GM20431 (cell line): ENCODE results near the gene FER.
"Not testable (repeated sequence)": the region's sequence is repeated elsewhere in the genome, so short reads cannot be mapped to it uniquely, and the experiment has no call there.

Experiments
- in situ Hi-C: fragments of 300-500 bp; cut with MseI, MboI; formaldehyde crosslinking; loops from one replicate; pipeline ENCODE4 v1.15.0; 2020; ENCODE audit warnings: low sequenced_read_pairs; ENCODE audit not compliant: unreplicated experiment

Gene FER

DNA sequence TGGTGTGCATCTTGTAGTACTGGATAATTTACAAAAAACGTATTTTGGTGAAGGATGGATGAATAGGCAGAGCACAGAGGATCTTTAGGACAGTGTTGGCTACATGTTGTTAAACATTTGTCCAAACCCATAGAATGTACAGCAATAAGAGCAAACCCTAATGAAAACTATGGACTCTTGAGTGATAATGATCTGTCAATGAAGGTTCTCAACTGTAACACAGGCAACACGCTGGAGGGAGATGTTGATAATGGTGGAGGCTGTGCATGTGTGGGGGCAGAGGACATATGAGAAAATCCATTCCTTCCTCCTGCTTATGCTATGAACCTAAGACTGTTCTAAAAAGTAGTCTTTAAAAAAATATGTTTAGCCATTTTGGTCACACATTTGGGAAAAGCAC lies 194.0 kb downstream of the FER start:
- in situ Hi-C loops, result no loop called here

DNA sequence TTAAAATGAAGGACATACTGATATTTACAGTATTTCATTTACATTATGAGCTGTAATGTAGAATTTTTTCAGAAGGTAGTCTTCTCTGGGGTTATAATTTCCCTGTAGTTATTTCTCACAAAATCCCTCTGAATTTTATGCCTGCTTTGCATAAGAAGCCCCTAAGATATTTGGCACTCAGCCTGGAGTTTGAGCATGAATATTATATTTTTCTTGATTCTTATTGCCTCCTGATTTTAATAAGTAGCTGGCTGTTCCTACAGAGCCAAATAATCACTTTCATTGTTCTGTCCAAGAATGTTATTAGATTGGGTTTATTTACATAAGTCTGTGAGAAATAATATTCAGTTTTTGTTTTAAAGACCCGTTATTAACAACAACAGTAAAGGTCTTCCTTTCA lies 195.0 kb downstream of the FER start:
- in situ Hi-C loops, result no loop called here

- in situ Hi-C loops, result no loop called here
Observed at GRCh38 chr5:108945094-108945493, 197.4 kb downstream of the FER start.

- in situ Hi-C loops, result no loop called here
Observed at GRCh38 chr5:108946008-108946407, 198.3 kb downstream of the FER start.

DNA sequence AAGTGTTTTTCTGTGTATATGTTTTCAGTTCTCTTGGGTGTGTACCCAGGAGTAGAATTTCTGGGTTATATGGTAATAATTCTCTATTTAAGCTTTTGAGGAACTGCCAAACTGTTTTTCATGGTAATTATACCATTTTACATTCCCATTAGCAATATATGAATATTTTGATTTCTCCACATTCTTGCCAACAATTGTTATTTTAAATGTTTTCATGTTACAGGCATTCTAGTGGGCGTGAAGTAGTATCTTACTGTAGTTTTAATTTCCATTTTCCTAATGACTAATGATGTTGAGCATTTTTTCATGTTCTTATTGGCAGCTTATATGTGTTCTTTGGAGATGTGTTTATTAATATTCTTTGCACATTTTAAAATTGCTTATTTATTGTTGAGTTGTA lies 199.5 kb downstream of the FER start:
- in situ Hi-C loops, result no loop called here

GRCh38 chr5:108950276-108950675 lies 202.6 kb downstream of the FER start:
- in situ Hi-C loops, result no loop called here

DNA sequence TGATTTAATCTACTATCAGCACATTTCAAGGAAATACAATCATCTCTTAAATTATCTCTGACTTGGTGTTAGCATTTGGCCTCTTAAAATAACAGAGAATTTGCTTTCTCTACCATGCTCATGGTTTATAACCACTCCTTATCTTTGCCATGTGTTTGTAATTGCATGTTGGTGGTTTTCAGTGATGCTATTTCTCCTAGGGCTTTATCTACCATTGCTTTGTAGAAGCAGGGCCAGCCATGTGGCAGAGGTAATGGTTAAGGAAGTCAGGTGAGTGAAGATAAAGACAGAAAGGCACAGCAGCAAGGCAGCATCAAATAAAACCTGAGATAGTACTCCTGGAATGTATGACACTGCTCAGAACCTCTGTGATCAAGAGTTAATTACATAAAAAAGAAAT lies 206.2 kb downstream of the FER start:
- in situ Hi-C loops, result no loop called here

GRCh38 chr5:108957333-108957732 lies 209.6 kb downstream of the FER start:
- in situ Hi-C loops, result no loop called here

DNA sequence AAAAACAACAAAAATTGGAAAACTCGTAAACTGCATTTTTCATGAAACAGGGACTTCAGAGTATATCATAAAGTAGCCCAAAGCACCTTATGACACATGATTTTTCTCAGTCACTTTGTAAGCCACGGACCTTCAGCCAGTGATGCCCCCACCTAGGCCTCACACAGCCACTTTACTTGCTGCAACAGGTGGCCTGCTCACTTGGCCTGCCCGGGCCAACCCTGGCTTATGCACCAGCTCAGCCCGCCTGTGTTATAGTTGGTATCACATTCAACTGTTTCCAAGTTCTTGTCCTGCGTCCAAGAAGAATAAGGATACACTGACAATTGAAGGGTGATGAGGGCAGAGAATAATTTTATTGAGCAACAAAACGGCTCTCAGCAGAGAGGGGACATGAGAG lies 219.2 kb downstream of the FER start:
- in situ Hi-C loops, result no loop called here

- in situ Hi-C loops, result no loop called here
Observed at GRCh38 chr5:108974594-108974993, 226.9 kb downstream of the FER start.

DNA sequence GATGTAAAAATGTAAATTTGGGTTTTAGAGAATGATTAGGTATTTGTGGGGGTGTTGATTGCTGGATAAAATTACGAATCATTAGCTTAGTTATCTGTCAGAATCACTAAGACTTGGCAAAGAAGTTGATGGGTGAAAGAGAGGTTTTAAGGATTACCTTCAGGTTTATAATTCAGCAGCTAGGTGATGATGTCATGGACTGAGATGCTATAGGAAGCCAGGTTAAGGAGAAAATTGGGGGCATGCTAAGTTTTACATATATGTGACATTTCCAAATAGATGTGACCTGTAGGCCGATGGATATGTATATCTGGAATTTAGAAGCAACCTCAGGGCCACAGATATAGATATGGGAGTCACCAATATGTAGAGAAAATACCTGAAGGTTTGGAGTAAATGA lies 228.0 kb downstream of the FER start:
- in situ Hi-C loops, result no loop called here

GRCh38 chr5:108983461-108984092 lies 235.9 kb downstream of the FER start:
- in situ Hi-C loops, result no loop called here

DNA sequence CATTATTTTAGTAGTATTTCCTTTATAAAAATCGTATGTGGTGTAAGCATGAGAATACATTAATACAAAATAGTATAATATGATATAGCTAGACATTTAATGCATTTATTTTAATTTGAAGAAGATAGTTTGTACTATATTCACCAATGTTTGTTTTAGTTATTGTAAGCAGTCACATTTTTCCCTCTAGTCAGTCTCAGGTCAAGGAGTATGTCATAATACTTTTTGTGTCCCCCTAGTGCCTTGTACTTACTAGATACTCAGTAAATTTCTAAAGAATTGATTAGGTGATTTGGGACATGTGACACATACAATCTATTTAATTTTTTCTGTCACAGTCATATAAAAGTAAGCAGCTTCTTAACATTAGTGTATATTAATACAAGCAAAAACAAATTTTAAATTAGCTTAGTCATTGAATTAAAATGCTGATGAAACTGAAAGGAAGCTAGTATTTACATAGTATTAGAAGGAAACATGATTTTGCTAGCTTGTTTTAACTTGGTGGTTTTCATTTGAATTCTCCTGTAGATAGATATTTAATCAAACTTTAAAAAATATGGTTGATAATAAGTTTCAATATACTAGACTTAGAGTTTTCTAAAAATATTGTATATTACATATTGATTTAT lies 242.2 kb downstream of the FER start:
- in situ Hi-C loops, result no loop called here

DNA sequence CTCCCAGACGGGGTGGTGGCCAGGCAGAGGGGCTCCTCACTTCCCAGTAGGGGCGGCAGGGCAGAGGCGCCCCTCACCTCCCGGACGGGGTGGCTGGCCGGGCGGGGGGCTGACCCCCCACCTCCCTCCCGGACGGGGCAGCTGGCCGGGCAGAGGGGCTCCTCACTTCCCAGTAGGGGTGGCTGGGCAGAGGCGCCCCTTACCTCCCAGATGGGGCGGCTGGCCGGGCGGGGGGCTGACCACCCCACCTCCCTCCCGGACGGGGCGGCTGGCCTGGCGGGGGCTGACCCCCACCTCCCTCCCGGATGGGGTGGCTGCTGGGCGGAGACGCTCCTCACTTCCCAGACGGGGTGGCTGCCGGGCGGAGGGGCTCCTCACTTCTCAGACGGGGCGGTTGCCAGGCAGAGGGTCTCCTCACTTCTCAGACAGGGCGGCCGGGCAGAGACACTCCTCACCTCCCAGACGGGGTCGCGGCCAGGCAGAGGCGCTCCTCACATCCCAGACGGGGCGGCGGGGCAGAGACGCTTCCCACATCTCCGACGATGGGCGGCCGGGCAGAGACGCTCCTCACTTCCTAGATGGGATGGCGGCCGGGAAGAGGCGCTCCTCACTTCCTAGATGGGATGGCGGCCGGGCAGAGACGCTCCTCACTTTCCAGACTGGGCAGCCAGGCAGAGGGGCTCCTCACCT lies 244.8 kb downstream of the FER start:
- in situ Hi-C loops, result not testable (repeated sequence)

DNA sequence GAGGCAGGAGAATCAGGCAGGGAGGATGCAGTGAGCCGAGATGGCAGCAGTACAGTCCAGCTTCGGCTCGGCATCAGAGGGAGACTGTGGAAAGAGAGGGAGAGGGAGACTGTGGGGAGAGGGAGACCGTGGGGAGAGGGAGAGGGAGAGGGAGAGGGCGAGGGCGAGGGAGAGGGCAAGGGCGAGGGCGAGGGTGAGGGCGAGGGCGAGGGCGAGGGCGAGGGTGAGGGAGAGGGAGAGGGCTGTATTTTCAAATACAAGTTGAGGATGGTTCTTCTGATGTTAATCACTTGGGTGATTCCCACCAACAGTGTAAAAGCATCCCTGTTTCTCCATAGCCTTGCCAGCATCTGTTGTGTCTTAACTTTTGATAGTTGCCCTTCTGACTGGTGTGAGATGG lies 245.7 kb downstream of the FER start:
- in situ Hi-C loops, result not testable (repeated sequence)

DNA sequence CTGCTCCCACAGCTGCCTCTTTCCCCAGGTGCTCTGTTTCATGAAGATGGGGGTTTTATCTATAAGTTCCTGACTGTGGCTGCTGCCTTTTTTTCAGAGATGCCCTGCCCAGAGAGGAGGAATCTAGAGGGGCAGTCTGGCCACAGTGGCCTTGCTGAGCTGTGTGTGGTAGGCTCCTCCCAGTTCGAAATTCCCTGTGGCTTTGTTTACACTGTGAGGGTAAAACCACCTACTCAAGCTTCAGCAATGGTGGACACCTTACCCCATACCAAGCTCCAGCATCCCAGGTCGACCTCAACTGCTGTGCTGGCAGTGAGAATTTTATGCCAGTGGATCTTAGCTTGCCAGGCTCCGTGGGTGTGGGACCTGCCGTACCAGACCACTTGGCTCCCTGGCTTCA lies 250.0 kb downstream of the FER start:
- in situ Hi-C loops, result no loop called here

DNA sequence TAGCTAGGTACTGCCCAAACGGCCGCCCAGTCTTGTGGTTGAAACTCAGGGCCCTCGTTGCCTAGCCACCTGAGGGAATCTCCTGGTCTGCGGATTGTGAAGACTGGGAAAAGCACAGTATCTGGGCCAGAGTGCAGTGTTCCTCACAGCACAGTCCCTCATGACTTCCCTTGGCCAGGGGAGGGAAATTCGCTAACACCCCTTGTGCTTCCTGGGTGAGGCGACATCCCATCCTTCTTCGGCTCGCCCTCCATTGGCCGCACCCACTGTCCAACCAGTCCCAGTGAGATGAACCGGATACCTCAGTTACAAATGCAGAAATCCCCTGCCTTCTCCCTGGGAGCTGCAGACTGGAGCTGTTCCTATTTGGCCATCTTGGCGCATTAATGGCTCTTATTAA lies 250.5 kb downstream of the FER start:
- in situ Hi-C loops, result no loop called here

- in situ Hi-C loops, result no loop called here
Observed at GRCh38 chr5:109003928-109004327, 256.2 kb downstream of the FER start.

GRCh38 chr5:109005297-109006009 lies 257.8 kb downstream of the FER start:
- in situ Hi-C loops, result no loop called here

DNA sequence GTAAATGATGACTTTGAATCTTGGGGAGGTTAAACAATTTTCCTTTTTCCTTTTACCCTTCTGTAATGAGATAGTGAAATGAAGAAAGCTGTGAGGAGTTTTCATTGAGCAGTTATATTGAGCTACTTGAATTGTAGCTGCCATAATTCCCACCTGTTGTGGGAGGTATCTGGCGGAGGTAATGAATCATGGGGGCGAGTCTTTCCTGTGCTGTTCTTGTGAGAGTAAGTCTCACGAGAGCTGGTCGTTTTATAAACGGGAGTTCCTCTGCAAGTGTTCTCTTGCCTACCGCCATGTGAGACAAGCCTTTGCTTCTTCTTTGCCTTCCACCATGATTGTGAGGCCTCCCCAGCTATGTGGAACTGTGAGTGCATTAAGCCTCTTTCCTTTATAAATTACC lies 258.4 kb downstream of the FER start:
- in situ Hi-C loops, result no loop called here

- in situ Hi-C loops, result no loop called here
Observed at GRCh38 chr5:109016300-109016699, 268.6 kb downstream of the FER start.
